Ishikawa (cell line): ENCODE results near the gene LCN2.

Experiments
- USF1 ChIP-seq: IDR thresholded peaks from 2 replicates; pipeline ENCODE4 v1.6.1; 2012
- YY1 ChIP-seq: IDR thresholded peaks from 2 replicates; pipeline ENCODE4 v1.6.1; 2012; ENCODE audit warnings: low read depth

GRCh38 chr9:128113526-128114325 lies 35.5 kb upstream of the LCN2 start:
- no peak for TF ChIP-seq USF1
- TF ChIP-seq YY1 = no peak
